BLaER1 (cell line): ENCODE results near the gene NIN.
A peak's percentile ranks its signal among the peaks of the same experiment; 100 is the strongest.

Source experiments
- H3K27ac ChIP-seq: shearing (Covaris generic); formaldehyde crosslinking; 2 replicates; pipeline ENCODE4 v1.8.1; 2022
- H3K27me3 ChIP-seq: shearing (Covaris generic); formaldehyde crosslinking; 2 replicates; pipeline ENCODE4 v1.8.1; 2022
- H3K36me3 ChIP-seq: shearing (Covaris generic); formaldehyde crosslinking; 2 replicates; pipeline ENCODE4 v1.8.1; 2022
- H3K4me1 ChIP-seq: shearing (Covaris generic); formaldehyde crosslinking; 2 replicates; pipeline ENCODE4 v1.8.1; 2022
- H3K4me2 ChIP-seq: shearing (Covaris generic); formaldehyde crosslinking; 2 replicates; pipeline ENCODE4 v1.8.1; 2022
- H3K4me3 ChIP-seq: shearing (Covaris generic); formaldehyde crosslinking; 2 replicates; pipeline ENCODE4 v1.8.1; 2022
- H3K9ac ChIP-seq: shearing (Covaris generic); formaldehyde crosslinking; 2 replicates; pipeline ENCODE4 v1.8.1; 2022
- H3K9me3 ChIP-seq: shearing (Covaris generic); formaldehyde crosslinking; 2 replicates; pipeline ENCODE4 v1.8.1; 2022
- H4K20me1 ChIP-seq: shearing (Covaris generic); formaldehyde crosslinking; 2 replicates; pipeline ENCODE4 v1.8.1; 2022
- Cebpa-rat ChIP-seq: shearing (Covaris generic); IDR thresholded peaks from 2 replicates; pipeline ENCODE4 v1.8.1; 2022

NIN gene

DNA sequence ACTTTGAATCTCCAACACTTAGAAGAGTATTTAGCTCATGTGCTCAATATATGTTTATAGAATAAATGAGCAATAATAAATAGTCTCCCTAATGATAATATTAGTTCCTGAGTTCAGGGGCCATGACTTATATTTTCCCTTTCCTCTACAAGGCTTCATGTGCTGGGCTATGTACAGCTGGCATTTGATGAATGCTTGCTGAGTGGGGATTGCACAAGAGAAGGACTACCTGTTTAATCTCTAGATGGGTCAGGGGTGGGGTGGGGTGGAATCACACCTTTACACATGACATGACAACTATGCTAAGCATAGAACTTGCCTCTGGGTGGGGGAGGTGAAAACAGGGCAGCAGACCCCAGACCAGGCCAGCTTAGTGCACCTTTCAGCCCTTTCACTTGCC is 33.3 kb upstream of the NIN start:
- no peak for TF ChIP-seq Cebpa-rat
- Histone ChIP-seq H4K20me1 (no peaks in the 10 kb centered on the region), H3K27ac (no peak overlapping the region), H3K4me2 (no peak overlapping the region), H3K4me3 (no peak overlapping the region), H3K36me3 (no peaks in the 10 kb centered on the region), H3K9me3 (no peaks in the 10 kb centered on the region), H3K9ac (no peak overlapping the region), H3K4me1 (peaks cover 32% of the 10 kb centered on the region), H3K27me3 (no peaks in the 10 kb centered on the region)

DNA sequence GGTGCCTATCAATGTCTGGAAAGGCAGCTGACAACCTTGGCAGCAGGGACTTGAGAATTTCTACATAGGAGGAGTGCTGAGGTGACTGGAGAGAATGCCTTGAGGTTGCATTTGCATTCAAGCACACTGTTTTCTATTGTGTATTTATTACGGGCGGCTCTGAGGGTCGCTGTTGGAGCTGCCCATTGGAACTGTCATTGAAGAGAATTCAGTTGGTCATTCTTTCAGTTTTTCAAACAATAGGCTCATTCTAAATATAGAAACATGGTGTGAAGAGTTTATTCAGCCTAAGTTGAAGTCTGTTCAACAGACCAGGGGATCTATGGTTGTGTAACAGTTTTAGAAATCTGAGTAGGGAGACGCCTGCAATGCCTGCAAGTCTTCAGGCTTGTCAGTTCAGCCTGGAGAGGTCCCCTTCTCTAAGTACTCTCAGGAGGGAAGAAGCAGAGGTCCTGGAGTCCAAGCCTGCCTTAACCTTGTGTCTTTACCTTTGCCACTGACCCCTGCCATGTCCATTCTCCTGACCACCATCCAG is 31.1 kb upstream of the NIN start:
- Histone ChIP-seq H3K4me3 (no peak overlapping the region), H3K9me3 (no peaks in the 10 kb centered on the region), H3K27me3 (no peaks in the 10 kb centered on the region), H3K36me3 (no peaks in the 10 kb centered on the region), H3K9ac (no peak overlapping the region), H4K20me1 (no peaks in the 10 kb centered on the region), H3K4me1 (peaks cover 52% of the 10 kb centered on the region), H3K4me2 (no peak overlapping the region), H3K27ac (no peak overlapping the region)
- TF ChIP-seq Cebpa-rat, result no peak

- Histone ChIP-seq H4K20me1 (no peaks in the 10 kb centered on the region), H3K27ac (0 out of 2 replicates have a peak overlapping the region, but pooled peaks have one; percentile 58), H3K9ac (peak overlapping the region; percentile 75), H3K27me3 (no peaks in the 10 kb centered on the region), H3K4me2 (peak overlapping the region; percentile 99), H3K4me1 (peaks cover 44% of the 10 kb centered on the region), H3K4me3 (peak overlapping the region; percentile 68), H3K9me3 (no peaks in the 10 kb centered on the region), H3K36me3 (no peaks in the 10 kb centered on the region)
- no peak for TF ChIP-seq Cebpa-rat
These were observed 29.6 kb upstream of the NIN start for GRCh38 chr14:50860478-50861086.

DNA sequence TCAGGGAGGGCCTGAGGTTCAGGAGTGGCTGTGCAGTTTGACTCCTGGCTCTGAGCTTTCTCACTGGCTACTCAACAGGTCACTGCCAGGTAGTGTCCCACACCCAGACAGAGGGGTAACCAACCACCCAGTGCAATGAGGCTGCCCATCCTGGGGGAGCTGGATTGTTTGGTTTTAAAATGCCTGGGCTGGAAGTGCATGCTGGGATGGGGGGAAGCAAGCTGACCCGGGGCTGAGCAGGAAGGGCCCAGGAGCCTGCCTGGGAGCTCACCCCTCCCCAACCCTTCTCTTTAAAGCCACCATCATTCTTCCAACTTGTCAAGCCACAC is 28.3 kb upstream of the NIN start:
- Histone ChIP-seq H3K4me2 (peak overlapping the region; percentile 99), H3K4me3 (peak overlapping the region; percentile 68), H3K27ac (peak overlapping the region; percentile 58), H3K36me3 (no peaks in the 10 kb centered on the region), H4K20me1 (no peaks in the 10 kb centered on the region), H3K27me3 (no peaks in the 10 kb centered on the region), H3K9me3 (no peaks in the 10 kb centered on the region), H3K4me1 (peaks cover 43% of the 10 kb centered on the region), H3K9ac (peak overlapping the region; percentile 75)
- TF ChIP-seq Cebpa-rat, result no peak

DNA sequence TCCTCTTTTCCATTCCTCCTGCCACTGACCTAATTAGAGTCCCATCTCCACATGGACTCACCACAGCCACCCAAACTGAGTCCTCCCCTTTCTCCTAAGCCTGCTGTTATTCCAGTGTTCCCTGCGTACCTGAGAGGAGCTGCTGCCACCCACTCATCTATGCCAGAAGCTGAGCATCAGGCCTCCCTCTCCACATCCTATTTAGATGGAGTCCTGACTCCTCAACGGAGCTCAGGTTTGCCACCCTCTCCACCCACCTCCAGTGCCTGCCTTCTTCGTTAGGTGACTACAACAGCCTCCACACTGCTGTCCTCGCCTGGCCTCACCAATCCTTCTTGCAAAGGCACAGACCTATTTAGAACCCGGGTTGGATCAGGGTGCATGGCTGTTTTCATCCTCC is 25.7 kb upstream of the NIN start:
- H3K4me3 ChIP-seq, result no peak overlapping the region
- peaks cover 41% of the 10 kb centered on the region for H3K4me1 ChIP-seq
- H4K20me1 ChIP-seq, result no peaks in the 10 kb centered on the region
- no peak overlapping the region for H3K27ac ChIP-seq
- H3K4me2 ChIP-seq, result no peak overlapping the region
- H3K9ac ChIP-seq, result no peak overlapping the region
- no peaks in the 10 kb centered on the region for H3K36me3 ChIP-seq
- no peaks in the 10 kb centered on the region for H3K27me3 ChIP-seq
- TF ChIP-seq Cebpa-rat, result no peak
- no peaks in the 10 kb centered on the region for H3K9me3 ChIP-seq

DNA sequence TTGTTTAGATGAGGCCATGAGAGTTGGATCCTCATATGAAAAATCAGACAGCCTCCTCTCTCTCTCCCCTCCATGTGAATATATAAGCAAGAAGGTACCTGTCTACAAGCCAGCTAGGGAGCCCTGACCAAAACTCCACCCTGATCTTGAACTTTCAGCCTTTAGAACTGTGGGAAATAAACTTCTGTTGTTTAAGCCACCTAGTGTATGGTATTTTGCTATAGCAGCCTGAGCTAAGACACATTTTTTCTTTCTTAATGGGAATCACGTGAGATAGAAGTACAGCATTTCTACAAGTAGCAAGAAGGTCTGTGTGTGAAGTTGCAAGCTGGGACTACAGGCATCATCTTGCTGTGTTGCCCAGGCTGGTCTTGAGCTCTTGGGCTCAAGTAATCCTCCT is 24.6 kb upstream of the NIN start:
- TF ChIP-seq Cebpa-rat, result no peak
- peaks cover 41% of the 10 kb centered on the region for H3K4me1 ChIP-seq
- no peaks in the 10 kb centered on the region for H4K20me1 ChIP-seq
- no peak overlapping the region for H3K9ac ChIP-seq
- no peak overlapping the region for H3K27ac ChIP-seq
- no peak overlapping the region for H3K4me3 ChIP-seq
- no peaks in the 10 kb centered on the region for H3K27me3 ChIP-seq
- no peaks in the 10 kb centered on the region for H3K9me3 ChIP-seq
- H3K4me2 ChIP-seq, result no peak overlapping the region
- no peaks in the 10 kb centered on the region for H3K36me3 ChIP-seq

DNA sequence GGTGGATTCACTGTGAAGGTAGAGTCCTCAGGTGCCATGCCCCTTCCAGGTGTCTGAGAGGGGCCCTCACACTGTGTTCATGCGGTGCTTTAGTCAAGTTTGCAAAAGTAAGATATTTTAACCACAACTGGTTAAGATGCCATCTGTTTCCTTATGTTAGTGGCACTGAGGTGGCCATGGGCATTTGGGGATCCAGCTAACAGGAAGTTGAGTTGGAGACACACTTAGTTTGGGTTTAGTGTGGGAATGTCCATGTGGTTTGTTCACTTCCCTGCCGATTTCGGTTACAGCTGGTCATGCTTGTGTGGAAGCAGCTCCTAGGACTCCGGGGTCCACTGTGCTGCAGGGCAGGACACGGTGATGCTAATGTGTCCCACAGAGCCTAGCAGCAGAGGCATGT is 23.6 kb upstream of the NIN start:
- H3K9ac ChIP-seq, result no peak overlapping the region
- no peaks in the 10 kb centered on the region for H4K20me1 ChIP-seq
- H3K27ac ChIP-seq, result no peak overlapping the region
- TF ChIP-seq Cebpa-rat, result no peak
- H3K4me1 ChIP-seq, result peaks cover 32% of the 10 kb centered on the region
- H3K4me3 ChIP-seq, result no peak overlapping the region
- H3K27me3 ChIP-seq, result no peaks in the 10 kb centered on the region
- H3K4me2 ChIP-seq, result peak overlapping the region; percentile 57
- H3K36me3 ChIP-seq, result no peaks in the 10 kb centered on the region
- no peaks in the 10 kb centered on the region for H3K9me3 ChIP-seq

DNA sequence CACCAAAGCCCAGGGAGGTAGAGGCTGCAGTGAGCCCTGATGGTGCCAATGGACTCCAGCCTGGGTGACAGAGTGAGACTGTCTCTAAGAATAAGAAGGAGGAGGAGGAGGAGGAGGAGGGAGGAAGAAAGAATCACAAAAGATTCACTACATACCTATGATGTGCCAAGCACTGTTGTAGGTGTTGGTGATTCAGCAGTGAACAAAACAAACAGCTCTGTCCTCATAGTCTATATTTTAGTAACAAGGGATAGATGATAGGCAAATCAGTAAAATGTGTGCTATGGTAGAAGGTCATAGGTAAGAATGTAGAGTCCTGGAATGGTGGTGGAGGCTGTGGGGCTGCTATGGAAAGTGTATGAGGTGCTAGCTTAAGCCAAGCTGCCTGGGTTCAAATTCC is 22.9 kb upstream of the NIN start:
- Histone ChIP-seq H3K4me3 (no peak overlapping the region), H3K27ac (no peak overlapping the region), H3K4me2 (no peak overlapping the region), H3K9me3 (no peaks in the 10 kb centered on the region), H3K4me1 (peaks cover 26% of the 10 kb centered on the region), H3K36me3 (no peaks in the 10 kb centered on the region), H4K20me1 (no peaks in the 10 kb centered on the region), H3K27me3 (no peaks in the 10 kb centered on the region), H3K9ac (no peak overlapping the region)
- TF ChIP-seq Cebpa-rat, result no peak

DNA sequence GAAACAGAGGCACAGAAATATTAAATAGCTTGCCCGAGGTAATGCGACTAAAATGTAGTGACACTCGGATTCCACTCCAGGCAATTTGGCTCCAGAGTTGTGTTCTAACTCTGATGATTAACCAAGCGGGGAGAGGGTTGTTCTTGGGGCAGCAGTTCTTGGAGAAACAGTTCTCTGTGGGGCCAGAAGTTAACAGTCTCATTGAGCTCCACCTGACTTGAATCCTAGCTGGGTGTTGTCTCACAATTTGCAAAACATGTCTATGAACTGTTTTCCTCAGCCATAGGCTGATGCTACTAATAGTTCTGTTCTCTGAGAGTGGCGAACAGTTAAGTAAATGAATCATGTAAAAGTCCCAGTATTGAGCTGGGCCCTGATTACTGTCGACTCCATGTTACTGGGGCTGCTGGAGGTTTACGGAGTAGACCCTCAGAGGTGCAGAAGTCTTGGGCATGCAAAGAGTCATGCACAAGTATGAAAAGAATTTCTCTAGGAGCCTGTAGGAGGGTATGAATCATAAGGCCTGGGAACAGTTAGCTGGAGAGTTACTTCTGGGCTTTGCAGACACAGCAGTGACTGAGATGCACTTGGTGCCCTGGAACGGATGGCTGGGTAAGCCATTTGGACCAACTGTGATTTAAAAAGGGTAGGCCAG is 15.4 kb upstream of the NIN start:
- no peak overlapping the region for H3K27ac ChIP-seq
- H3K4me2 ChIP-seq, result no peak overlapping the region
- H3K4me3 ChIP-seq, result no peak overlapping the region
- no peaks in the 10 kb centered on the region for H3K4me1 ChIP-seq
- no peaks in the 10 kb centered on the region for H3K9me3 ChIP-seq
- H4K20me1 ChIP-seq, result no peaks in the 10 kb centered on the region
- H3K27me3 ChIP-seq, result no peaks in the 10 kb centered on the region
- TF ChIP-seq Cebpa-rat, result no peak
- no peaks in the 10 kb centered on the region for H3K36me3 ChIP-seq
- H3K9ac ChIP-seq, result no peak overlapping the region

- no peaks in the 10 kb centered on the region for H3K36me3 ChIP-seq
- H3K27me3 ChIP-seq, result no peaks in the 10 kb centered on the region
- no peak overlapping the region for H3K9ac ChIP-seq
- no peak for TF ChIP-seq Cebpa-rat
- no peaks in the 10 kb centered on the region for H3K4me1 ChIP-seq
- no peaks in the 10 kb centered on the region for H3K9me3 ChIP-seq
- no peak overlapping the region for H3K4me3 ChIP-seq
- no peak overlapping the region for H3K27ac ChIP-seq
- H3K4me2 ChIP-seq, result no peak overlapping the region
- no peaks in the 10 kb centered on the region for H4K20me1 ChIP-seq
These were observed 14.2 kb upstream of the NIN start for GRCh38 chr14:50845166-50845565.
